ENCODE data around the gene FAM83G. TPM values are rescaled to one million over a fixed set of nuclear protein-coding genes. Genes with fewer than 3 reads are reported as not detected.
A peak's percentile ranks its signal among the peaks of the same experiment; 100 is the strongest.

FAM83G gene
- total and polyA plus RNA-seq, 2 experiments from 2014 or later: 7.6 to 44.5 TPM

- no peaks in the 10 kb centered on the region for H3K9me3 Mint-ChIP-seq
- no peaks in the 10 kb centered on the region for H3K27me3 ChIP-seq (ENCODE audit: insufficient read depth)
- 0 out of 2 replicates have a peak overlapping the region, but pooled peaks have one; percentile 37 for H3K27ac Mint-ChIP-seq
- no peak overlapping the region for H3K4me2 ChIP-seq
- no peaks in the 10 kb centered on the region for H3K79me2 ChIP-seq (replicated peaks; ENCODE audit: insufficient read depth)
- ATAC-seq (no peak), DNase-seq (ENCODE audit: low spot score) (no peak)
- TF ChIP-seq EZH2phosphoT487 (IDR thresholded peaks at IDR 0.05; ENCODE audit: unreplicated experiment) (no peak), REST (IDR thresholded peaks at IDR 0.05; ENCODE audit: unreplicated experiment) (no peak), NANOG (IDR thresholded peaks at IDR 0.05; ENCODE audit: borderline replicate concordance) (no peak), ZNF462 (CRISPR knock-in tag; IDR thresholded peaks at IDR 0.05) (no peak), JUNB (IDR thresholded peaks at IDR 0.05; ENCODE audit: unreplicated experiment) (no peak), STAT1 (IDR thresholded peaks at IDR 0.05; ENCODE audit: unreplicated experiment) (no peak), ETS1 (IDR thresholded peaks at IDR 0.05) (no peak), EZH2 (IDR thresholded peaks at IDR 0.05; ENCODE audit: low read depth, unreplicated experiment) (no peak), POLR2AphosphoS5 (IDR thresholded peaks at IDR 0.05; ENCODE audit: low read depth) (no peak), CTCF (conservative IDR thresholded peaks at IDR 0.05; ENCODE audit: low read depth in 2 of 2) (no peak), ZNF114 (CRISPR knock-in tag; IDR thresholded peaks at IDR 0.05) (no peak), ZNF331 (CRISPR knock-in tag; IDR thresholded peaks at IDR 0.05; ENCODE audit: low read depth) (no peak), CREB1 (CRISPR knock-in tag; IDR thresholded peaks at IDR 0.05; ENCODE audit: low read depth) (no peak)
- H3K9me2 ChIP-seq (ENCODE audit: insufficient read depth): no peaks in the 10 kb centered on the region
- no peaks in the 10 kb centered on the region for H3K36me3 Mint-ChIP-seq (ENCODE audit: low read depth)
- no peaks in the 10 kb centered on the region for H3K4me1 ChIP-seq (ENCODE audit: insufficient read depth)
- no peaks in the 10 kb centered on the region for H3K36me3 ChIP-seq (ENCODE audit: insufficient read depth)
- no peak overlapping the region for H3K4me3 ChIP-seq
- H3K27me3 Mint-ChIP-seq (ENCODE audit: insufficient read depth, low read depth, poor library complexity): peaks cover 7% of the 10 kb centered on the region
- no peak overlapping the region for H3K27ac ChIP-seq (ENCODE audit: low read depth)
- H3K4me1 Mint-ChIP-seq: peaks cover 15% of the 10 kb centered on the region
- no peaks in the 10 kb centered on the region for H4K20me1 ChIP-seq (replicated peaks; ENCODE audit: insufficient read depth)
- H3K4me3 Mint-ChIP-seq: no peak overlapping the region; the same call in 2 of the 3 replicates
- no peaks in the 10 kb centered on the region for H3F3A ChIP-seq (replicated peaks; ENCODE audit: low read depth)
- no peak overlapping the region for H2AFZ ChIP-seq
Observed at GRCh38 chr17:19015428-19015827, 10.9 kb upstream of the FAM83G start.
